ENCODE data around the gene SLC9A2.

- TF ChIP-seq, protein P1, sequence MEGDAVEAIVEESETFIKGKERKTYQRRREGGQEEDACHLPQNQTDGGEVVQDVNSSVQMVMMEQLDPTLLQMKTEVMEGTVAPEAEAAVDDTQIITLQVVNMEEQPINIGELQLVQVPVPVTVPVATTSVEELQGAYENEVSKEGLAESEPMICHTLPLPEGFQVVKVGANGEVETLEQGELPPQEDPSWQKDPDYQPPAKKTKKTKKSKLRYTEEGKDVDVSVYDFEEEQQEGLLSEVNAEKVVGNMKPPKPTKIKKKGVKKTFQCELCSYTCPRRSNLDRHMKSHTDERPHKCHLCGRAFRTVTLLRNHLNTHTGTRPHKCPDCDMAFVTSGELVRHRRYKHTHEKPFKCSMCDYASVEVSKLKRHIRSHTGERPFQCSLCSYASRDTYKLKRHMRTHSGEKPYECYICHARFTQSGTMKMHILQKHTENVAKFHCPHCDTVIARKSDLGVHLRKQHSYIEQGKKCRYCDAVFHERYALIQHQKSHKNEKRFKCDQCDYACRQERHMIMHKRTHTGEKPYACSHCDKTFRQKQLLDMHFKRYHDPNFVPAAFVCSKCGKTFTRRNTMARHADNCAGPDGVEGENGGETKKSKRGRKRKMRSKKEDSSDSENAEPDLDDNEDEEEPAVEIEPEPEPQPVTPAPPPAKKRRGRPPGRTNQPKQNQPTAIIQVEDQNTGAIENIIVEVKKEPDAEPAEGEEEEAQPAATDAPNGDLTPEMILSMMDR (IDR thresholded peaks at IDR 0.05): no peak
- no peak for TF ChIP-seq POLR2A (IDR thresholded peaks at IDR 0.05)
These were observed 84.4 kb downstream of the SLC9A2 start for GRCh38 chr2:102703748-102704147.
